Epithelial cell of esophagus (primary cell): ENCODE results near the gene ZNF546.

ENCODE experiments used
- DNase-seq: peaks from one replicate; pipeline ENCODE4 v3.0.0; 2010; ENCODE audit warnings: low read depth
- H3K4me3 ChIP-seq: 2 replicates; pipeline ENCODE4 v1.5.1; 2011; ENCODE audit warnings: mild to moderate bottlenecking, low read length, control low read depth
- CTCF ChIP-seq: IDR thresholded peaks from 2 replicates; pipeline ENCODE4 v1.5.1; 2011; ENCODE audit warnings: low read depth, mild to moderate bottlenecking, low read length, control low read depth, inconsistent platforms; ENCODE audit not compliant: insufficient read depth; ENCODE audit errors: missing control alignments

The ZNF546 gene

GRCh38 chr19:39998501-39998900 lies 1.6 kb downstream of the ZNF546 start:
- peak; percentile 55 for DNase-seq

GRCh38 chr19:40005691-40006272 lies 8.9 kb downstream of the ZNF546 start:
- DNase-seq, result no peak
- TF ChIP-seq CTCF, result no peak
- H3K4me3 ChIP-seq, result no peak overlapping the region

More at GRCh38 chr19:39998501-39998900, 1.6 kb downstream of the ZNF546 start:
- H3K4me3 ChIP-seq, result no peak overlapping the region
- no peak for TF ChIP-seq CTCF

GRCh38 chr19:40006273-40006691 lies 9.4 kb downstream of the ZNF546 start:
- peak; percentile 68 for DNase-seq
- no peak for TF ChIP-seq CTCF
- H3K4me3 ChIP-seq, result no peak overlapping the region

- TF ChIP-seq CTCF, result no peak
- H3K4me3 ChIP-seq, result no peak overlapping the region
- DNase-seq, result no peak
Observed at GRCh38 chr19:40009674-40010073, 12.8 kb downstream of the ZNF546 start.

- no peak for DNase-seq
- TF ChIP-seq CTCF, result no peak
Observed at GRCh38 chr19:40013991-40014390, 17.1 kb downstream of the ZNF546 start.

GRCh38 chr19:40023969-40024368 lies 27.1 kb downstream of the ZNF546 start:
- no peak for TF ChIP-seq CTCF
- no peak overlapping the region for H3K4me3 ChIP-seq
- no peak for DNase-seq

More at GRCh38 chr19:40013991-40014390, 17.1 kb downstream of the ZNF546 start:
- H3K4me3 ChIP-seq, result no peak overlapping the region

- DNase-seq, result no peak
- no peak overlapping the region for H3K4me3 ChIP-seq
- TF ChIP-seq CTCF, result no peak
Observed at GRCh38 chr19:40025938-40026596, 29.2 kb downstream of the ZNF546 start.
